ENCODE data around the gene WNT9A.

- TF ChIP-seq CTCF (IDR thresholded peaks at IDR 0.05) (no peak), POLR2A (IDR thresholded peaks at IDR 0.05) (no peak)
These were observed 4.9 kb downstream of the WNT9A start for GRCh38 chr1:227942716-227943261.

Data from right lobe of liver (tissue), 4 donors.